ENCODE results near the gene CDKL1. TPM values are rescaled to one million over a fixed set of nuclear protein-coding genes. Genes with fewer than 3 reads are reported as not detected.

Gene CDKL1
- total RNA-seq, 1 experiment from 2014 or later, result 11.3 TPM

- DNase-seq (ENCODE audit: low spot score), result no peak
- H3K27me3 ChIP-seq (replicated peaks; ENCODE audit: insufficient read depth, low read depth, low read length, poor library complexity), result no peaks in the 10 kb centered on the region
- ChIA-PET CTCF (interaction anchor here (1.1 kb wide), 1 partner anchor 85 kb away, joined by 3 read pairs; no protein-coding TSS in a partner anchor), POLR2A (ENCODE audit: low non-redundant PET) (no interaction called here)
- intact Hi-C loops (cut with micrococcal nuclease; ENCODE audit: unreplicated experiment), result no loop called here
- H3K27ac ChIP-seq (ENCODE audit: low read depth, low read length, poor library complexity, severe bottlenecking), result no peak overlapping the region
- no peaks in the 10 kb centered on the region for H3K9me3 ChIP-seq (ENCODE audit: low read depth, low read length, poor library complexity, severe bottlenecking)
- no peak overlapping the region for H3K4me3 ChIP-seq (ENCODE audit: low read depth, low read length, poor library complexity, severe bottlenecking)
- no TSS peak for BruUV-seq (replicated peaks)
- H3K4me1 ChIP-seq (ENCODE audit: insufficient read depth, low read length, poor library complexity, severe bottlenecking), result peaks cover 6% of the 10 kb centered on the region
- no peaks in the 10 kb centered on the region for H3K36me3 ChIP-seq (ENCODE audit: insufficient read depth, low read length, poor library complexity, severe bottlenecking)
- TF ChIP-seq EZH2 (IDR thresholded peaks at IDR 0.05; ENCODE audit: borderline replicate concordance, low read depth, low read length, poor library complexity, severe bottlenecking), result no peak
- no peak for TF ChIP-seq CTCF (conservative IDR thresholded peaks at IDR 0.05; ENCODE audit: low read depth, low read length)
Measured at GRCh38 chr14:50402965-50403364, 6.3 kb upstream of the CDKL1 start.

DNA sequence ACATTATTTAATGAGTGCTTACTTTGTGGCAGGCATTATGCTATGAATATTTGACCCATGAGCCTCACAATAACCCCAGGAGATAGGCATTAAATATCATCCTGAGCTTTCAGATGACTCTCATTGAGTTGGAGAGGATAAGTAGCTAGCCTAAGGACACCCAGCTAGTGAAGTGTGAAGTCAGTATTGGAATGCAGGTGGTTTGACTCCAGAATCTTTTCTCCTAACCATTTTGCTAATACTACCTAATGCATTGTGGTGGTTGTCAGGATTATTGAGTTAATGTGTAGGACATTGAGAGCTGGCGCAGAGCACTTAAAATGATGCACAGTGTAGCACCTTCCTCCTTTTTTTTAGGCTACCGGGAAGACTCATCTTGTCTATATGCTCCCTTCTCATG lies 3.8 kb upstream of the CDKL1 start:
- Histone ChIP-seq H3K4me3 (ENCODE audit: low read depth, low read length, poor library complexity, severe bottlenecking) (no peak overlapping the region), H3K36me3 (ENCODE audit: insufficient read depth, low read length, poor library complexity, severe bottlenecking) (peaks cover under 1% of the 10 kb centered on the region), H3K27ac (ENCODE audit: low read depth, low read length, poor library complexity, severe bottlenecking) (no peak overlapping the region), H3K9me3 (ENCODE audit: low read depth, low read length, poor library complexity, severe bottlenecking) (no peaks in the 10 kb centered on the region), H3K4me1 (ENCODE audit: insufficient read depth, low read length, poor library complexity, severe bottlenecking) (peaks cover 6% of the 10 kb centered on the region), H3K27me3 (replicated peaks; ENCODE audit: insufficient read depth, low read depth, low read length, poor library complexity) (no peaks in the 10 kb centered on the region)
- POLR2A ChIA-PET (ENCODE audit: low non-redundant PET), result interaction anchor here (0.6 kb wide), 1 partner anchor 434 kb away, joined by 4 read pairs; no protein-coding TSS in a partner anchor
- CTCF ChIA-PET, result interaction anchor here (1.1 kb wide), 1 partner anchor 132 kb away, joined by 5 read pairs; the partner anchor contains the start of gene MAP4K5
- no TSS peak for BruUV-seq (replicated peaks)
- no peak for DNase-seq (ENCODE audit: low spot score)
- TF ChIP-seq EZH2 (IDR thresholded peaks at IDR 0.05; ENCODE audit: borderline replicate concordance, low read depth, low read length, poor library complexity, severe bottlenecking) (no peak), CTCF (conservative IDR thresholded peaks at IDR 0.05; ENCODE audit: low read depth, low read length) (no peak)
- intact Hi-C loops (cut with micrococcal nuclease; ENCODE audit: unreplicated experiment), result no loop called here

DNA sequence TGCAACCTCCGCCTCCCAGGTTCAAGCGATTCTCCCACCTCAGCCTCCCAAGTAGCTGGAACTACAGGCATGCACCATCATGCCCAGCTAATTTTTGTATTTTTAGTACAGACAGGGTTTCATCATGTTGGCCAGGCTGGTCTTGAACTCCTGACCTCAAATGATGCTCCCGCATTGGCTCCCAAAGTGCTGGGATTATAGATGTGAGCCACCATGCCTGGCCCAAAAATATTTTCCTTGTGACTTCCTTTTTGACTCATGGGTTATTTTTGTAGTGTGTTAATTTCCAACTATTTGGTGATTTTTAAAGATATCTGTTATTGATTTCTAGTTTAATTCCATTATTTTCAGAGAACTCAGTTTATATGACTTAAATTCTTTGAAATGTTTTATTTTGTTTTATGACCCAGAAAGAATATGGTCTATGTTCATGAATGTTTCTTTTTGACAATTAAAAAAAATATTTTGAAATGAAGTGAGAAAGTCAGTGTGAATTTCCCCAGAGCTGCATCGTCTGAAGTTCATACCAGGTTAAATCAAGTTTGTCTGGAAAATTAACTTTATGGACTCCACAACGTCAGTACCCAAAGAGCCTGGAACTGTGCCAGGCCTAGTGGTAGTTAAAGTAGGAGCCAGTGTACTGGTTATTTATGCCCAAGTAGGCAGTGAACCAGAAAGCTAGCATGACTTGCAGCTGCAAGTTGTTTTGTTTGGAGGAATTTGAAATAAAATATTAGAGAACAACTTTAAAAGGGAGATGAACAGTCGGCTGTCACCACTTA lies 2.8 kb upstream of the CDKL1 start:
- DNase-seq (ENCODE audit: low spot score), result peak; percentile 56
- Histone ChIP-seq H3K27ac (ENCODE audit: low read depth, low read length, poor library complexity, severe bottlenecking) (no peak overlapping the region), H3K9me3 (ENCODE audit: low read depth, low read length, poor library complexity, severe bottlenecking) (no peaks in the 10 kb centered on the region), H3K4me1 (ENCODE audit: insufficient read depth, low read length, poor library complexity, severe bottlenecking) (peaks cover 6% of the 10 kb centered on the region), H3K4me3 (ENCODE audit: low read depth, low read length, poor library complexity, severe bottlenecking) (no peak overlapping the region), H3K27me3 (replicated peaks; ENCODE audit: insufficient read depth, low read depth, low read length, poor library complexity) (no peaks in the 10 kb centered on the region), H3K36me3 (ENCODE audit: insufficient read depth, low read length, poor library complexity, severe bottlenecking) (peaks cover 5% of the 10 kb centered on the region)
- intact Hi-C loops (cut with micrococcal nuclease; ENCODE audit: unreplicated experiment), result no loop called here
- no TSS peak for BruUV-seq (replicated peaks)
- TF ChIP-seq EZH2 (IDR thresholded peaks at IDR 0.05; ENCODE audit: borderline replicate concordance, low read depth, low read length, poor library complexity, severe bottlenecking) (no peak), CTCF (conservative IDR thresholded peaks at IDR 0.05; ENCODE audit: low read depth, low read length) (no peak)
- POLR2A ChIA-PET (ENCODE audit: low non-redundant PET), result no interaction called here
- CTCF ChIA-PET, result no interaction called here
